Stimulated activated memory B cell treated with anti-CD40 and anti-IgM and Interleukin-4, amounts not matched to agents 10 μg/mL and 1 μg/mL and 100 μg/mL, for 72 hours (primary cell): ENCODE measurements around the gene CD22.

Experiments
- ATAC-seq: fragments of 150-1000 bp; cut with Tn5 transposase; 2 replicates; pipeline ENCODE4 v1.10.0; 2021
- H3K27ac Mint-ChIP-seq: one replicate; pipeline ENCODE4 v1.8.0; 2022; ENCODE audit warnings: mild to moderate bottlenecking, mixed read lengths
- H3K27me3 Mint-ChIP-seq: one replicate; pipeline ENCODE4 v1.8.0; 2022; ENCODE audit warnings: mixed read lengths
- H3K36me3 Mint-ChIP-seq: one replicate; pipeline ENCODE4 v1.8.0; 2022; ENCODE audit warnings: mixed read lengths
- H3K4me1 Mint-ChIP-seq: one replicate; pipeline ENCODE4 v1.8.0; 2022; ENCODE audit warnings: mixed read lengths
- H3K4me3 Mint-ChIP-seq: one replicate; pipeline ENCODE4 v1.8.0; 2022; ENCODE audit warnings: mild to moderate bottlenecking, moderate library complexity, mixed read lengths
- H3K9me3 Mint-ChIP-seq: one replicate; pipeline ENCODE4 v1.8.0; 2022; ENCODE audit warnings: mixed read lengths

Gene CD22

GRCh38 chr19:35337097-35337983 lies 8.4 kb downstream of the CD22 start:
- Mint-ChIP-seq H3K27me3 (no peaks in the 10 kb centered on the region), H3K4me1 (peaks cover 75% of the 10 kb centered on the region), H3K9me3 (no peaks in the 10 kb centered on the region), H3K36me3 (peaks cover 80% of the 10 kb centered on the region), H3K4me3 (peak overlapping the region; percentile 66), H3K27ac (peak overlapping the region; percentile 72)
- ATAC-seq = peak; percentile 64

- H3K36me3 Mint-ChIP-seq = peaks cover 79% of the 10 kb centered on the region
- no peaks in the 10 kb centered on the region for H3K27me3 Mint-ChIP-seq
- no peak overlapping the region for H3K4me3 Mint-ChIP-seq
- H3K27ac Mint-ChIP-seq = peak overlapping the region; percentile 72
- peaks cover 73% of the 10 kb centered on the region for H3K4me1 Mint-ChIP-seq
- no peaks in the 10 kb centered on the region for H3K9me3 Mint-ChIP-seq
- ATAC-seq = no peak
Observed at GRCh38 chr19:35337984-35338296, 9.0 kb downstream of the CD22 start.

GRCh38 chr19:35340431-35340830 lies 11.4 kb downstream of the CD22 start:
- H3K27ac Mint-ChIP-seq = peak overlapping the region; percentile 31
- no peaks in the 10 kb centered on the region for H3K27me3 Mint-ChIP-seq
- no peaks in the 10 kb centered on the region for H3K9me3 Mint-ChIP-seq
- H3K36me3 Mint-ChIP-seq = peaks cover 71% of the 10 kb centered on the region
- H3K4me3 Mint-ChIP-seq = no peak overlapping the region
- peaks cover 73% of the 10 kb centered on the region for H3K4me1 Mint-ChIP-seq
- ATAC-seq = no peak

GRCh38 chr19:35341006-35341405 lies 12.0 kb downstream of the CD22 start:
- no peaks in the 10 kb centered on the region for H3K9me3 Mint-ChIP-seq
- peak overlapping the region; percentile 31 for H3K27ac Mint-ChIP-seq
- no peaks in the 10 kb centered on the region for H3K27me3 Mint-ChIP-seq
- H3K4me3 Mint-ChIP-seq = no peak overlapping the region
- H3K36me3 Mint-ChIP-seq = peaks cover 71% of the 10 kb centered on the region
- peaks cover 73% of the 10 kb centered on the region for H3K4me1 Mint-ChIP-seq
- ATAC-seq = no peak

GRCh38 chr19:35341565-35342225 lies 12.7 kb downstream of the CD22 start:
- no peak for ATAC-seq
- Mint-ChIP-seq H3K9me3 (no peaks in the 10 kb centered on the region), H3K27me3 (no peaks in the 10 kb centered on the region), H3K36me3 (peaks cover 69% of the 10 kb centered on the region), H3K4me1 (peaks cover 73% of the 10 kb centered on the region), H3K27ac (no peak overlapping the region), H3K4me3 (no peak overlapping the region)

- peaks cover 73% of the 10 kb centered on the region for H3K4me1 Mint-ChIP-seq
- no peak overlapping the region for H3K27ac Mint-ChIP-seq
- no peaks in the 10 kb centered on the region for H3K27me3 Mint-ChIP-seq
- no peaks in the 10 kb centered on the region for H3K9me3 Mint-ChIP-seq
- peaks cover 65% of the 10 kb centered on the region for H3K36me3 Mint-ChIP-seq
- no peak for ATAC-seq
- H3K4me3 Mint-ChIP-seq = no peak overlapping the region
Observed at GRCh38 chr19:35342430-35342829, 13.4 kb downstream of the CD22 start.

GRCh38 chr19:35344511-35345031 lies 15.6 kb downstream of the CD22 start:
- Mint-ChIP-seq H3K4me1 (peaks cover 85% of the 10 kb centered on the region), H3K27me3 (no peaks in the 10 kb centered on the region)

GRCh38 chr19:35345671-35346111 lies 16.7 kb downstream of the CD22 start:
- no peaks in the 10 kb centered on the region for H3K9me3 Mint-ChIP-seq
- H3K4me3 Mint-ChIP-seq = peak overlapping the region; percentile 59
- H3K27ac Mint-ChIP-seq = peak overlapping the region; percentile 96
- no peaks in the 10 kb centered on the region for H3K27me3 Mint-ChIP-seq
- peaks cover 51% of the 10 kb centered on the region for H3K36me3 Mint-ChIP-seq
- H3K4me1 Mint-ChIP-seq = peaks cover 93% of the 10 kb centered on the region
- ATAC-seq = no peak

More at GRCh38 chr19:35344511-35345031, 15.6 kb downstream of the CD22 start:
- no peaks in the 10 kb centered on the region for H3K9me3 Mint-ChIP-seq
- peaks cover 54% of the 10 kb centered on the region for H3K36me3 Mint-ChIP-seq
- no peak overlapping the region for H3K27ac Mint-ChIP-seq
- H3K4me3 Mint-ChIP-seq = no peak overlapping the region
- no peak for ATAC-seq

GRCh38 chr19:35346193-35347052 lies 17.4 kb downstream of the CD22 start:
- Mint-ChIP-seq H3K36me3 (peaks cover 43% of the 10 kb centered on the region), H3K4me3 (peak overlapping the region; percentile 59), H3K27ac (peak overlapping the region; percentile 96), H3K9me3 (no peaks in the 10 kb centered on the region), H3K27me3 (no peaks in the 10 kb centered on the region), H3K4me1 (peaks cover 94% of the 10 kb centered on the region)
- peak; percentile 78 for ATAC-seq

GRCh38 chr19:35347171-35347929 lies 18.4 kb downstream of the CD22 start, which contains the start of gene FFAR1:
FFAR1 (plus strand) TSS chr19:35347902; CDS start chr19:35351552, 3,650 bp downstream.
- ATAC-seq = peak; percentile 85
- H3K27me3 Mint-ChIP-seq = no peaks in the 10 kb centered on the region
- H3K9me3 Mint-ChIP-seq = no peaks in the 10 kb centered on the region
- H3K27ac Mint-ChIP-seq = peak within 1 kb of the TSS; percentile 96
- peak within 1 kb of the TSS; percentile 59 for H3K4me3 Mint-ChIP-seq
- peaks cover 89% of the 10 kb centered on the region for H3K4me1 Mint-ChIP-seq
- H3K36me3 Mint-ChIP-seq = peaks cover 34% of the 10 kb centered on the region

- peaks cover 91% of the 10 kb centered on the region for H3K4me1 Mint-ChIP-seq
- no peak for ATAC-seq
- no peaks in the 10 kb centered on the region for H3K27me3 Mint-ChIP-seq
- H3K9me3 Mint-ChIP-seq = no peaks in the 10 kb centered on the region
- peak overlapping the region; percentile 96 for H3K27ac Mint-ChIP-seq
- H3K36me3 Mint-ChIP-seq = peaks cover 29% of the 10 kb centered on the region
- no peak overlapping the region for H3K4me3 Mint-ChIP-seq
Observed at GRCh38 chr19:35347930-35348298, 18.9 kb downstream of the CD22 start.

- no peak for ATAC-seq
- no peak overlapping the region for H3K4me3 Mint-ChIP-seq
- H3K27ac Mint-ChIP-seq = peak overlapping the region; percentile 23
- H3K36me3 Mint-ChIP-seq = peaks cover 21% of the 10 kb centered on the region
- H3K4me1 Mint-ChIP-seq = peaks cover 82% of the 10 kb centered on the region
- no peaks in the 10 kb centered on the region for H3K27me3 Mint-ChIP-seq
- H3K9me3 Mint-ChIP-seq = no peaks in the 10 kb centered on the region
Observed at GRCh38 chr19:35348911-35349611, 20.1 kb downstream of the CD22 start.

- no peak for ATAC-seq
- no peak overlapping the region for H3K4me3 Mint-ChIP-seq
- peak overlapping the region; percentile 55 for H3K27ac Mint-ChIP-seq
- H3K27me3 Mint-ChIP-seq = no peaks in the 10 kb centered on the region
- peaks cover 74% of the 10 kb centered on the region for H3K4me1 Mint-ChIP-seq
- H3K9me3 Mint-ChIP-seq = no peaks in the 10 kb centered on the region
- H3K36me3 Mint-ChIP-seq = peaks cover 18% of the 10 kb centered on the region
Observed at GRCh38 chr19:35349614-35350521, 20.9 kb downstream of the CD22 start.
